HepG2 (cell line): Measurements from ENCODE around the gene TBX18. TPM values are rescaled to one million over a fixed set of nuclear protein-coding genes. Genes with fewer than 3 reads are reported as not detected.

Source experiments
- ATAC-seq: fragments of 200-7000 bp; cut with Tn5 transposase; 3 replicates; pipeline ENCODE4 v1.9.1; 2020; ENCODE audit warnings: mild to moderate bottlenecking, moderate library complexity
- BruUV-seq: library from RNA; stranded (reverse); fragments of 400-500 nt; replicated peaks from 2 replicates; lab custom pipeline; 2021; lab: Mats Ljungman, UMichigan
- CTCF ChIA-PET: fragments of 300-600 bp; formaldehyde crosslinking; extraction: SDS; loops from one replicate; lab custom pipeline; 2021; ENCODE audit warnings: low total read pairs, inconsistent platforms, low intra/inter-chr PET ratio; lab: Yijun Ruan, JAX
- POLR2A ChIA-PET: fragments of 350-600 bp; sonication (Branson Sonifier 250); formaldehyde crosslinking; loops from one replicate; lab custom pipeline; 2020; ENCODE audit warnings: antibody characterized with exemption, inconsistent platforms; lab: Yijun Ruan, JAX
- DNase-seq: peaks from one replicate; pipeline ENCODE4 v3.0.0-alpha.2; 2015; ENCODE audit warnings: low spot score
- FAIRE-seq: peaks from 3 replicates; lab custom pipeline; 2011; peaks lifted over from hg19 to GRCh38; lab: Jason Lieb, UNC
- H2AFZ ChIP-seq: one replicate; pipeline ENCODE4 v1.6.1; 2011; ENCODE audit warnings: low read length, inconsistent platforms
- H3K27ac ChIP-seq: fragments of 300-600 bp; 3 replicates; pipeline ENCODE4 v1.8.0; 2011; ENCODE audit warnings: mixed run types, mild to moderate bottlenecking, mixed read lengths, low read length, inconsistent platforms; ENCODE audit not compliant: insufficient read depth; ENCODE audit errors: extremely low read length
- H3K27me3 ChIP-seq, 2 experiments: fragments of 200-600 bp in 1 of 2; 2 replicates in 1 of 2; 3 replicates in 1 of 2; pipeline versions ENCODE4 v1.6.0 to v1.8.0; 2011; ENCODE audit warnings: low read length in 2 of 2, mild to moderate bottlenecking in 2 of 2, moderate library complexity in 2 of 2, inconsistent platforms in 1 of 2; ENCODE audit not compliant: insufficient read depth in 2 of 2, control insufficient read depth in 1 of 2
- H3K36me3 ChIP-seq, 2 experiments: fragments of 200-600 bp in 1 of 2; replicated peaks in 1 of 2; 2 replicates in 1 of 2; 3 replicates in 1 of 2; pipeline versions ENCODE4 v1.5.1 to v1.8.0; 2011; ENCODE audit warnings: low read length in 2 of 2, inconsistent platforms in 1 of 2; ENCODE audit not compliant: insufficient read depth in 2 of 2, control insufficient read depth in 1 of 2
- H3K4me1 ChIP-seq: 2 replicates; pipeline ENCODE4 v1.5.1; 2012; ENCODE audit warnings: low read length, inconsistent platforms; ENCODE audit not compliant: insufficient read depth
- H3K4me2 ChIP-seq: 2 replicates; pipeline ENCODE4 v1.6.0; 2011; ENCODE audit warnings: low read depth, low read length, inconsistent platforms
- H3K4me3 ChIP-seq, 3 experiments: fragments of 200-600 bp in 1 of 3; sonication (generic), shearing (Covaris generic) in 1 of 3; replicated peaks in 1 of 3; 2 replicates each; pipeline ENCODE4 v1.5.1; 2011 to 2016; ENCODE audit warnings: low read length in 3 of 3, inconsistent platforms in 2 of 3, low read depth in 2 of 3, mild to moderate bottlenecking in 2 of 3, control low read depth in 1 of 3, mixed read lengths in 1 of 3; ENCODE audit not compliant: insufficient read depth in 1 of 3
- H3K79me2 ChIP-seq: one replicate; pipeline ENCODE4 v1.6.1; 2011; ENCODE audit warnings: low read length, inconsistent platforms; ENCODE audit not compliant: insufficient read depth
- H3K9ac ChIP-seq: 2 replicates; pipeline ENCODE4 v1.6.0; 2011; ENCODE audit warnings: mild to moderate bottlenecking, low read depth, low read length, inconsistent platforms; ENCODE audit not compliant: insufficient read depth
- H3K9me3 ChIP-seq: 2 replicates; pipeline ENCODE4 v1.5.1; 2012; ENCODE audit warnings: mild to moderate bottlenecking, low read length
- H4K20me1 ChIP-seq: 2 replicates; pipeline ENCODE4 v1.6.0; 2011; ENCODE audit warnings: inconsistent platforms, mild to moderate bottlenecking, low read length, moderate library complexity; ENCODE audit not compliant: insufficient read depth
- CHD4 ChIP-seq: fragments of 200-600 bp; sonication (generic); IDR thresholded peaks from 2 replicates; pipeline ENCODE4 v1.7.0; 2017; ENCODE audit warnings: mild to moderate bottlenecking, low read length, borderline replicate concordance
- DPF2 ChIP-seq: sonication (generic); formaldehyde crosslinking; IDR thresholded peaks from 2 replicates; pipeline ENCODE4 v1.4.0; 2020; ENCODE audit warnings: mild to moderate bottlenecking, low read depth, missing genetic modification reagents, borderline replicate concordance
- ELF3 ChIP-seq: IDR thresholded peaks from 2 replicates; pipeline ENCODE4 v1.6.1; 2016; ENCODE audit warnings: missing genetic modification reagents, missing compliant biosample characterization
- NFKBIZ ChIP-seq: IDR thresholded peaks from 2 replicates; pipeline ENCODE4 v1.6.1; 2018; ENCODE audit warnings: missing genetic modification reagents, missing compliant biosample characterization
- RAD51 ChIP-seq: fragments of 450-650 bp; IDR thresholded peaks from 2 replicates; pipeline ENCODE4 v1.6.1; 2016; ENCODE audit warnings: borderline replicate concordance
- RNF2 ChIP-seq: fragments of 450-650 bp; conservative IDR thresholded peaks from 2 replicates; pipeline ENCODE4 v1.6.1; 2016; ENCODE audit warnings: low read depth
- TCF12 ChIP-seq, 2 experiments: fragments of 450-650 bp in 1 of 2; sonication (generic) in 1 of 2; formaldehyde crosslinking in 1 of 2; IDR thresholded peaks; 2 replicates each; pipeline versions ENCODE4 v1.6.1 to v1.8.0; 2017 to 2022; ENCODE audit warnings: antibody characterized with exemption in 1 of 2, mild to moderate bottlenecking in 1 of 2, missing genetic modification reagents in 1 of 2, moderate library complexity in 1 of 2
- THYN1 ChIP-seq: sonication (generic); formaldehyde crosslinking; IDR thresholded peaks from 2 replicates; pipeline ENCODE4 v1.8.1; 2023; ENCODE audit warnings: low read depth, mild to moderate bottlenecking, moderate library complexity, missing genetic modification reagents, borderline replicate concordance
- YY1 ChIP-seq: IDR thresholded peaks from 2 replicates; pipeline ENCODE4 v1.6.1; 2011; ENCODE audit warnings: low read length, low read depth, moderate library complexity, mild to moderate bottlenecking; ENCODE audit not compliant: insufficient read depth, insufficient replicate concordance
- ZNF224 ChIP-seq: sonication (generic); formaldehyde crosslinking; IDR thresholded peaks from 2 replicates; pipeline ENCODE4 v1.5.0; 2020; ENCODE audit warnings: mild to moderate bottlenecking, missing genetic modification reagents
- WGBS: methylation state at CpG from one replicate; pipeline ENCODE4 v1.1.6; 2017; ENCODE audit warnings: low lambda C conversion rate; 5-methylcytosine and 5-hydroxymethylcytosine counted together
- in situ Hi-C: cut with HindIII; loops from 2 replicates; pipeline ENCODE4 v1.10.0; 2017; ENCODE audit warnings: low pct_unique_long_range_greater_than_20kb; ENCODE audit not compliant: extremely low pct_ligation_motif_present
- intact Hi-C: fragments of 100-400 bp; cut with micrococcal nuclease; formaldehyde crosslinking; loops from one replicate; pipeline ENCODE4 v1.10.0; 2022; ENCODE audit not compliant: unreplicated experiment
- polyA plus RNA-seq, 8 experiments: library from polyadenylated mRNA; depleted of rRNA in 3 of 8; stranded (reverse) in 7 of 8; unstranded in 1 of 8; fragments of >200 nt; fragmentation: Illumina TruSeq in 4 of 8; extraction: Trizol in 4 of 8; gene quantifications; 2 replicates each; pipeline versions ENCODE4 v1.2.1 to v1.2.3, GENCODE V29; 2011 to 2016; ENCODE audit warnings: low read depth in 4 of 8, missing spikeins in 1 of 8, mixed read lengths in 1 of 8; ENCODE audit not compliant: insufficient read depth in 1 of 8
- total RNA-seq, 5 experiments: library from RNA; depleted of rRNA; stranded (reverse); fragments of >200 nt; fragmentation: Illumina TruSeq; extraction: Trizol; gene quantifications; 2 replicates each; pipeline ENCODE4 v1.2.3, GENCODE V29; 2016; ENCODE audit warnings: low read depth in 1 of 5

The TBX18 gene
- total and polyA plus RNA-seq, 2 of the 13 experiments (the other 11 are each of a cell fraction or from before 2014, with no cell fraction given) = not detected

GRCh38 chr6:84766118-84766798, 1.9 kb upstream of the TBX18 start:
- no peak overlapping the region for H3K27ac ChIP-seq
- POLR2A ChIA-PET = no interaction called here
- intact Hi-C loops (no loop called here), in situ Hi-C loops (no loop called here)
- H3K36me3 ChIP-seq = no peaks in the 10 kb centered on the region
- CTCF ChIA-PET = no interaction called here
- H3K27me3 ChIP-seq = peaks cover 13 to 59% of the 10 kb centered on the region in 2 experiments
- no peak overlapping the region for H2AFZ ChIP-seq
- no peak overlapping the region for H3K4me3 ChIP-seq
- no peak overlapping the region for H3K4me2 ChIP-seq
- FAIRE-seq (no peak), ATAC-seq (no peak), DNase-seq (no peak)
- no peaks in the 10 kb centered on the region for H4K20me1 ChIP-seq
- TF ChIP-seq NFKBIZ (CRISPR knock-in tag) (no peak), THYN1 (CRISPR knock-in tag) (no peak), DPF2 (no peak), CHD4 (no peak), TCF12 (IDR thresholded peaks at IDR 0.05) (no peak), TCF12 (CRISPR knock-in tag; IDR thresholded peaks at IDR 0.05) (no peak)
- BruUV-seq = no TSS peak
- H3K9ac ChIP-seq = no peak overlapping the region
- no peaks in the 10 kb centered on the region for H3K9me3 ChIP-seq
- H3K79me2 ChIP-seq = no peaks in the 10 kb centered on the region
- WGBS = 41% methylated on average over 16 of the region's 32 CpGs
- H3K4me1 ChIP-seq = no peaks in the 10 kb centered on the region

GRCh38 chr6:84763886-84764331, 489 bp downstream of the TBX18 start:
- H2AFZ ChIP-seq = no peak overlapping the region

More at GRCh38 chr6:84763886-84764331, 489 bp downstream of the TBX18 start:
- Histone ChIP-seq H4K20me1 (no peaks in the 10 kb centered on the region), H3K27ac (no peak overlapping the region), H3K79me2 (no peaks in the 10 kb centered on the region), H3K9ac (no peak overlapping the region)
- WGBS = 28% methylated on average over 24 of the region's 57 CpGs
- FAIRE-seq (no peak), DNase-seq (no peak)
- intact Hi-C loops = no loop called here
- CTCF ChIA-PET = no interaction called here
- in situ Hi-C loops = no loop called here
- TF ChIP-seq ZNF224 (CRISPR knock-in tag) = no peak
- 0 out of 2 replicates have a peak, but pooled peaks have one; percentile 12 for TF ChIP-seq RNF2
- TF ChIP-seq YY1 = no peak
- no peak for TF ChIP-seq ELF3 (CRISPR knock-in tag)
- TF ChIP-seq RAD51 = no peak
- TF ChIP-seq, all 625 proteins: peak for 1
- ATAC-seq = peak; percentile 42; the same call in 2 of the 3 replicates
- Histone ChIP-seq H3K4me3 (peak overlapping the region in 1 of 3 experiments; percentile 43; a peak in 1 of 6 replicates), H3K4me2 (peak overlapping the region; percentile 42; the same call in 1 of the 2 replicates), H3K9me3 (no peaks in the 10 kb centered on the region), H3K4me1 (no peaks in the 10 kb centered on the region), H3K27me3 (peaks cover 13 to 56% of the 10 kb centered on the region in 2 experiments), H3K36me3 (no peaks in the 10 kb centered on the region)
- no TSS peak for BruUV-seq
- POLR2A ChIA-PET = no interaction called here
